ENCODE results near the gene UBE2I.
A peak's percentile ranks its signal among the peaks of the same experiment; 100 is the strongest.
"Not testable (repeated sequence)": the region's sequence is repeated elsewhere in the genome, so short reads cannot be mapped to it uniquely, and the experiment has no call there.

UBE2I gene

GRCh38 chr16:1308977-1309885 is at the start of gene UBE2I:
Gene UBE2I, plus strand, starts transcription at chr16:1309636. Its CDS starts 4,395 bp downstream, at chr16:1314031.
- DNase-seq, result peak; percentile 95

DNA sequence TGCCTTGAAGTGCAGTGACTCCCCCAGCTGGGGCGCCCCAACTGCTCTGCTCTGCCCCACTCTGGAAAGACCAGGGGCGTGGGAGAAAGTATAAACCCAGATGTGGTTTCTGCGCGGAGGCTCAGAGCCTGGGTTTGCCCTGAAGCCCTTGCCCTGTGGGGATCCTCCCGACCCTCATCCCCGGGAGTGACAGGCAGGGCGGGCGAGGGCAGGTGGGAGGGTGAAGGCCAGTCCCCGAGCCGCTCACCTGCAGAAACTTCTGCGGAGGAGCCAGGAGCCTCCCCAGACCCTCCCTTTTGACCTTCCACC is 49.7 kb upstream of the UBE2I start:
- DNase-seq, result no peak

DNA sequence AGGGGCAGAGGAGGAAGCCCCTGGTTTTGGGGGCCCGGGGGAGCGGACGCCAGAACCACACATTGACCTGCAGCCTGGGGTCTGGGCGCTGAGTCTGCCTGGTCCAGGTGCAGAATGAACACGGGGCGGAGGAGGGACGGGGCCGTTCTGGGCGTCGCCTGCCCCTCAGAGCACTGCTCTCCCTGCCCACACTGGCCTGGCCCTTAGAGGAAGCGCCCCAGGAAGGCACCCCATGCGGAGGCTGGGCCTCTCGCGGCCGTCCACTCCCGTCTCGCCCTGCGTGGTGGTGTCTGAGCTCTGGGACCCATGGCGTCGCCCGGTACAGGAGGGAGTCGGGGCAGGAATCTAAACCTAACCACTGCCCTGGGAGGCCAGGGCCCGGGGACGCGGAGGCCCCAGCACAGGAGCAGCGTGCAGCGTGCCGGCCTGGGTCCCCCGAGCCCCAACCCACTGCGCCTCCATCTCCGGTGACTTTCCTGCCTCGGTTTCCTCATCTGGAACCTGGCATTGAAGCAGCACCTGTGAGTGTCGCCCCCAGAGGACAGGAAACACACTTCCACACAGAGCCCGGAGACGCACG is 49.2 kb upstream of the UBE2I start:
- no peak for DNase-seq

- DNase-seq, result no peak
Observed at GRCh38 chr16:1261131-1261892, 48.1 kb upstream of the UBE2I start.

GRCh38 chr16:1262210-1262845 is 47.1 kb upstream of the UBE2I start:
- DNase-seq, result no peak

- DNase-seq, result no peak
Observed at GRCh38 chr16:1262846-1263221, 46.6 kb upstream of the UBE2I start.

DNA sequence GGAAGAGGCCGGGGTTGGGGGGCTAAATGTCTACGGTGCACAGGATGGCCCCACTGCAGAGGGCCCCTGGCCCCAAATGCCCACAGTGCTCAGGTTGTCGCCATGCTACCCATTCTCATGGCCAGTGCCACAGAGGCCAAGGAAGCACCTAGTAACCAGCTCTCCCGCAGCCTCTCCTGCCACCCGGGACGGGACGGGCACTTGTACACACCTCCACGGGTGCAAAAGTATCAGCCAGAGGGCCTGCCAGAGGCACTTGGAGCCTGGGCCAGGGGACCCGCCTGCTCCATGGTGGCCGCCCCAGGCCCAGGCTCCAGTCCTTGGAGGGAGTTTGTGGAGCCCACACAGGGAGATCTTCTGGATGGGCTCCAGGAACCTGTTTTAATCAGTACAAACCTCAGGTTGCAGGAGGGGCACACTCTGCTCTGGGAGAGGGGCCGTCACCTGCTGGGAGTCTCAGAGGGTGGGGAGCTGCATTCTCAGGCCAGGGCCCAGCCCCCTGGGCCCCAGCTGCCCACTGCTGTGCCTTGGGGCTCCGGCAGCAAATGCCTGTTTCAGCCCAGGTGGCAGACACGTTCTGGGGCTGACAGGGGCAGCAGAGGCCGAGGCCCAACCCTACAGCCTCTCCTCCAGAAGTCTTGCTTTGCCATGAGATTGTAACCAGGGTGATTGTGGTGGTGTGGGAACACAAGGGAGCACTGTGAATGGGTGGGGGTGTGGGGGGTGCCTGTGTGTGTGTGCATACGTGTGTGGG is 45.7 kb upstream of the UBE2I start:
- DNase-seq, result no peak

DNA sequence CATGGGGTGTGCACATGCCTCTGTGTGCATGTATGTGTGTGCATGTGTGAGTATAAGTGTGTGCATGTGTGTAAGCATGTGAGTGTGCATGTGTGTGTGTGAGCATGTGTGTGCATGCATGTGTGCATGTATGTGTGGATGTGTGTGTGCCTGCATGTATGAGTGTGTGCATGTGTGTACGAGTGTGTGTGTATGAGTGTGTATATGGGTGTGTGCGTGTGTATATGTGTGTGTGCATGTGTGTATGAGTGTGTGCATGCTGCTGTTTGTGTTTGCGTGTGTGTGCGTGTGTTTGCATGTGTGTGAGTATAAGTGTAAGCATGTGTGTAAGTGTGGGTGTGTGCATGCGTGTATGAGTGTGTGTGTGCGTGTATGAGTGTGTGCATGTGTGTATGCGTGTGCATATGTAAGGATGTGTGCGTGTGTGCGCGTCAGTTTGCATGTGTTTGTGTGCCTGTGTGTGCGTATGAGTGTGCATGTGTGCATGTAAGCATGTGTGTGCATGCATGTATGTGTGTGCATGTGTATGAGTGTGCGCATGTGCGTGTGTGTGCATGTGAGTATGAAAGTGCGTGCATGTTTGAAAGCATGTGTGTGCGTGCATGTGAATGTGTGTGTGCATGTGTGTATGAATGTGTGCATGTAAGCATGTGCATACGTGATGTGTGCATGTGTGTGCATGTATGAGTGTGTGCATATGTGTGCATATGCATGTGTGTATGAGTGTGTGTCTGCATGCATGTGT is 44.9 kb upstream of the UBE2I start:
- no peak for DNase-seq

DNA sequence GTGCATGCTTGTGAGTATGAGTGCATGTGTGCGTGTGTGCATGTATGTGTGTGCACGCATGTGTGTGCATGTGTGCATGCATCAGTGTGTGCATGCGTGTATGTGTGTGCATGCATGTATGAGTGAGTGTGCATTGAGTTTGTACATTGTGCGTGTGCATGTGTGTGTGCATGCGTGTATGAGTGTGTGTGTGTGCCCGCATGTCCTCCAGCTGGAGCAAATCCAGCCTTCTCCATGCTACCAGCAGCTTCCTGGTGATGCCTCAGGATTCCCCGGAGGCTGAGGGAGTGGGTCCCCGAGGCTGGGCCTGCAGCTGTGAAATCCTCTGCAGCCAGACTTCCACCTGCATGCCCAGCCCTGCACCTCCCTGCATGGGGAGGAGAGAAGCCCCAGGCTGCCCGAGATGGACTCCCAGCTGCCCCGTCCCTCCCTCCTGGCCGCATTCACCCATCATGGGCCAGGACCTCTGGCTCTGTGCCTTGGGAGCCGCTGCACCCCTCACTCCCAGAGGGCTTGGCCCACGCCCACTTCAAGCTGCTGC is 44.3 kb upstream of the UBE2I start:
- DNase-seq, result no peak

DNA sequence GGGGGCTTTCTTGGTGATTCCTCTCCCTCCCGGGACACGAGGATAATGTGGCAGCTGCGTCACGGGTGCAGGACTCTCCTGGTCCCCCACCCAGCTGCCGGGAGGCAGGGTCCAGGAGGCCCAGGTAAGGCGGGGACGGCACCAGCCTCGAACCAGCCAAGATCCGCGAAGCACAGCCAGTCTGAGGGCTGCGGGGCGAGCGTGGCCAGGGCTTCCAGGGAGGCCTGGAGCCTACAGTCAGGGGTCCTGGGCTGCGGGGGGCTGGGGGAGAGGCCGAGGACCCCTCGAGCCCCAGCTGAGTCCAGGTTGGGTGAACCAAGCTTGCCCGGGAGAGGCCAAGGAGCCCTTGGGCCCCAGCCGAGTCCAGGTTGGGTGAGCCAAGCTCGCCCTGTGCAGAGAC is 43.6 kb upstream of the UBE2I start:
- no peak for DNase-seq

DNA sequence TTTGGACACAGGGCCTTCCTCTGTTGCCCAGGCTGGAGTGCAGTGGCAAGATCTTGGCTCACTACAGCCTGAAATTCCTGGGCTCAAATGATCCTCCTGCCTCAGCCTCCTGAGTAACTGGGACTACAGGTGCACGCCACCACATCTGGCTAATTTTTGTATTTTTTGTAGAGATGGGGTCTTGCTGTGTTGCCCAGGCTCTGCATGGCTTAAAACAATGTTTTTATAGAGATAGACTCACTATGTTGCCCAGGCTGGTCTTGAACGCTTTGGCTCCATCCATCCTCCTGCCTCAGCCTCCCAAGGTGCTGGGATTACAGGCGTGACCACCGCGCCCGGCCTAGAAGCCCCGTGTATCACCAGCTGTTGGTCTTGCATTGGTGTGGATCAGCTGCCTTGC is 40.0 kb upstream of the UBE2I start:
- not testable (repeated sequence) for DNase-seq

- no peak for DNase-seq
Observed at GRCh38 chr16:1271380-1271723, 38.1 kb upstream of the UBE2I start.

- DNase-seq, result peak; percentile 95
Observed at GRCh38 chr16:1271724-1272413, 37.6 kb upstream of the UBE2I start.

DNA sequence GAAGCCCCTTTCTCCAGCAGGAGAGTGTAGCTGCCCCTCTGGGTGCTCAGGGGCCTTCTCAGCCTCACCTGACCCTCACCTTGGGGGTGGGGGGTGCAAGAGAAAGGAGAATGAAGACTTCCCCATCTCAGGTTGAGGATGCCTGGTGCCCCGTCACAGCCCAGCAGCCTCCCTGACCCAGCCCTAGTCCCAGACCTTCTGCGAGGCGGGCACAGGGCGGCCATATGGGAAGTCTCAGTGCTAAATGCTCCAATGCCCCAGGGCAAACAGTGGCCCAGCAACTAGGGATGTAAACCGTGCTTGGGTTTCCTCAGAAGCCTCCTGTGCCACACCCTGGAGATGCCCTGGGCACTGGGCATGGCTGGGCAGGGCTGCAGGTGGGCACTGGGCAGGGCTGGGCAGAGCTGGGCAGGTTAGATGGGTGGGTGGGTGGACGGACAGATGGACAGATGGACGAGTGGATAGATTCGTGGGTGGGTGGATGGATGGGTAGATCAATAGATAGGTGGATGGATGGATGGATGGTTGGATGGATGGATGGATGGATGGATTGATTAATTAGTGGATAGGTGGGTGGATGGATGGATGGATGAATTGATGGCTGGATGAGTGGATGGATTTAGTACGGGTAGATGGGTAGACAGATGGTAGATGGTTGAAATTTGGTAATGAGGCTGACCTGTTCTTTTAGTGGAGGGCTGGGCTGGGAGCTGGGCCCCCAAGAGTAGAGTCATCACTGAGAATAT is 36.8 kb upstream of the UBE2I start:
- DNase-seq, result no peak

DNA sequence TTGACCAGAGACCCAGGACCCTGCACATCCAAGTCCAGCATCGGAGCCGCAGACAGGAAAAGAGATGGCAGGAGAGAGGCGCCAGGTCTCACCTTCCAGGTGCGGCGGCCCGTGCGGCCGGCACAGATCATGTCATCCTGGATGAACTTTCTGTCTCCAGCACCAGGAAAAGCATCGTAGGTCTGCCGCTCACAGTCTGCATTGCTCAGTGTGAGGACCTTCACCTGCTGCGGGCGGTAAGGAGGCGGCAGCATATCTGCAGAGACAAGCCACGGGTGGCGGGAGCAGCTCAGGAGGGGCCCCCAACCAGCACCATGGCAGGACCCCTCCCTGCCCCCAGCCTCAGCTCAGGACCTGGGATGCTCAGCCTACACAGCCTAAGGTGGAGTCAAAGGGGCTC is 35.6 kb upstream of the UBE2I start:
- no peak for DNase-seq

DNA sequence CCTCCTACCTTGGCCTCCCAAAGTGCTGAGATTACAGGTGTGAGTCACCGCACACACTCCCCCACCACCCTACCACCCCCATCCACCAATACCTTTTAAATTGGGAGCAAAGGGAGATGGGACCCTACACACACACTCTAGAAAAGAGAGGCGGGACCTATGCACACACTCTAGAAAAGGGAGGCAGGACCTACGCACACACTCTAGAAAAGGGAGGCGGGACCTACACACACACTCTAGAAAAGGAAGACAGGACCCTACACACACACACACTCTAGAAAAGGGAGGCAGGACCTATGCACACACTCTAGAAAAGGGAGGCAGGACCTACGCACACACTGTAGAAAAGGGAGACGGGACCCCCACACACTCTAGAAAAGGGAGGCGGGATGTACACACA is 34.7 kb upstream of the UBE2I start:
- DNase-seq, result no peak

- no peak for DNase-seq
Observed at GRCh38 chr16:1275791-1276579, 33.5 kb upstream of the UBE2I start.

GRCh38 chr16:1276580-1276878 is 32.9 kb upstream of the UBE2I start:
- no peak for DNase-seq

DNA sequence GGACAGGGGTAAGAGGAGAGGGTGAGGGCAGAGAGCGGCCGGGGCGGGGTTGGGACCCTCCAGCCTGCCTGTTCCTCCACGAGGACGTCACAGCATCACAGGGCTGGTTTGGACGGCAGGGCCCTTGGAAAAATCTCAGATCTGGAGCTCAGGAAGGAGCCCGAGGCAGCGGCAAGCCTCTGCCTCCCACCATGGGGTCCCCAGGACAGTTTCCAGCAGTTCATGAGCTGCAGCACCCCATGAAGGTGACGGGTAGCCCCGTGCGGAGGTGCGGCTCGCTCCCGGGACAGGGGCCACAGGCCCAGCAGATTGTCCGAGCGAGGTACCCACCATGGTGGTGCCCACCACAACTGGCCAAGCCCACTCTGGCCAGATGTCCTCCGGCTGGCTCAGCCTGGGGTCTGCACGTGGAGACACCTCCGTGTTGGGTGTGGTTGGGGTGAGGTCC is 32.3 kb upstream of the UBE2I start:
- no peak for DNase-seq
